ENCODE measurements around the gene NUP188. TPM values are rescaled to one million over a fixed set of nuclear protein-coding genes. Genes with fewer than 3 reads are reported as not detected.

The NUP188 gene
- total and polyA plus RNA-seq, 2 experiments from 2014 or later = 25.5 to 117 TPM

- no peak for TF ChIP-seq ZNF462 (CRISPR knock-in tag; IDR thresholded peaks at IDR 0.05)
- no peak for TF ChIP-seq STAT1 (IDR thresholded peaks at IDR 0.05; ENCODE audit: unreplicated experiment)
Observed at GRCh38 chr9:129022037-129022436, 74.5 kb downstream of the NUP188 start (continued).

DNA sequence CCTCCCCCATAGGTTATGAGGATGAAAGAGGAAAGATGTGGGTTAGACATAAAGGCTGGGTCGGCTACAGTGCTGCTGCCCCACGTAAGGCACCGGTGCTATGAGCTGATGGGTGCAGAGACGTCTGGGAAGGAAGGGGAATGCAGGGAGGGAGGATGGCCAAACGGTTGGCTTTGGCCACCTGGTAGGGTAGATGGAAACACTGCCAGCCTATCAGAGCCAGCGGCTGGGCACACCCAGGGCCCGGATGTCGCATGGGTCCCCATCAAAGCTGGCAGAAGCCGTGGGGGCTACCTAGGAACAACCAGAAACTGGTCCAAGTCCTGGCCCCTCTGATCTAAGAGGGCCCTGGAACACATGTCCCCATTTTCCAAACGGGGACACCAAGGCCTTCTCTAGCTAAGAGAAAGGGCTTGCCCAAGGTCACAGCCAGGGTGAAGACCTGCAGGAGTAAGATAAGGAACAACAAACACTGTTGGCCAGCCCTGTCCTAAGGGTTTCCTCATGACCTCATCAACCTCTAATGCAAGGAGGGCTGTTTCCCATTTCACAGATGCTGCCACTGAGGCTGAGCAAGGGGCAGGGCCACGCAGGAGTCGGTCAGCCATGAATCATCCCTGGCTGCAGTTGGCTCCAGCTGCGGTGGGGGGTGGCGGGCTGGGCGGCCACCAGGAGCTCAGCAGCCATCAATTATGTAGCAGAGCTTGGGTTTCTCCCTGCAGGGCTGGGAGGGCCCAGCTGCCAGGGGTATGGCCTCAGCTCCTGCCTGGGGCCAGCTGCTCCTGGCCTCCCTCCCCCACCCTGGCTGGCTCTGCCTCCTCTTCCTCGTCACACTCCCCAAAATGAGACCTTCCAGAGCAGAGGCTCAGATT lies 75.8 kb downstream of the NUP188 start:
- Histone ChIP-seq H4K20me1 (replicated peaks; ENCODE audit: insufficient read depth) (peaks cover 22% of the 10 kb centered on the region), H3K4me2 (no peak overlapping the region), H3K36me3 (ENCODE audit: insufficient read depth) (no peaks in the 10 kb centered on the region), H3K4me1 (ENCODE audit: insufficient read depth) (peaks cover 9% of the 10 kb centered on the region), H3F3A (replicated peaks; ENCODE audit: low read depth) (no peaks in the 10 kb centered on the region), H3K9me2 (ENCODE audit: insufficient read depth) (no peaks in the 10 kb centered on the region), H3K79me2 (replicated peaks; ENCODE audit: insufficient read depth) (peaks cover 41% of the 10 kb centered on the region), H2AFZ (no peak overlapping the region), H3K27me3 (ENCODE audit: insufficient read depth) (no peaks in the 10 kb centered on the region), H3K27ac (ENCODE audit: low read depth) (no peak overlapping the region), H3K4me3 (no peak overlapping the region)
- Mint-ChIP-seq H3K9me3 (no peaks in the 10 kb centered on the region), H3K27ac (peak overlapping the region; percentile 58), H3K4me3 (no peak overlapping the region), H3K27me3 (ENCODE audit: insufficient read depth, low read depth, poor library complexity) (peaks cover 2% of the 10 kb centered on the region), H3K36me3 (ENCODE audit: low read depth) (peaks cover 4% of the 10 kb centered on the region; the same call in 2 of the 3 replicates), H3K4me1 (peaks cover 25% of the 10 kb centered on the region)
- no peak for TF ChIP-seq NANOG (IDR thresholded peaks at IDR 0.05; ENCODE audit: borderline replicate concordance)
- no peak for TF ChIP-seq CREB1 (CRISPR knock-in tag; IDR thresholded peaks at IDR 0.05; ENCODE audit: low read depth)
- TF ChIP-seq STAT1 (IDR thresholded peaks at IDR 0.05; ENCODE audit: unreplicated experiment) = no peak
- TF ChIP-seq CTCF (conservative IDR thresholded peaks at IDR 0.05; ENCODE audit: low read depth in 2 of 2) = no peak
- no peak for TF ChIP-seq ZNF331 (CRISPR knock-in tag; IDR thresholded peaks at IDR 0.05; ENCODE audit: low read depth)
- no peak for TF ChIP-seq ZNF114 (CRISPR knock-in tag; IDR thresholded peaks at IDR 0.05)
- no peak for TF ChIP-seq EZH2 (IDR thresholded peaks at IDR 0.05; ENCODE audit: low read depth, unreplicated experiment)
- no peak for DNase-seq (ENCODE audit: low spot score)
- peak; percentile 4 for ATAC-seq

Data from GM23338 (cell line).